ENCODE data around the gene CD101.

CD101 gene

DNA sequence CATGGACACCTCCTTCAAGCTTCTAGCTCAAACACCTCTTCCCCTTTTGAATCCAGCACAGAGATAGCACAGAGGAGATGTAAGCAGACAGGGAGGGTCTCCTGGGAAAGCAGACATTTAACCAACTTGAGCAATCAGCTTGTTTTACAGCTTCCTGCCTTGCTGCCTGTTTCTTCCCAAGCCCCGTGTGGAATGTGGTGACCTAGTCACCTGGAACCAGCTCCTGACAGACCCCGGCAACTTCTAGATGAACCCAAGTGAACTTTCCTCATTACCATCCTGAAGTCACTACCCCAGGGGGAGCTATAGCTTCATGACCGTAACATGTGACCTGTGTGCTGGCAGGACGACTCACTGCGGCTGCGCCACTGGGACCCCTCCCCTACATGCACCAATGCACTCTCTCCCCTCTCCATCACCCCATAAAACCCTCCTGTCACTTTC, 34.5 kb downstream of the CD101 start:
- no peak overlapping the region for H3K4me3 ChIP-seq (ENCODE audit: low read length)
- no peak for DNase-seq (ENCODE audit: low read depth)
- TF ChIP-seq, protein P1, sequence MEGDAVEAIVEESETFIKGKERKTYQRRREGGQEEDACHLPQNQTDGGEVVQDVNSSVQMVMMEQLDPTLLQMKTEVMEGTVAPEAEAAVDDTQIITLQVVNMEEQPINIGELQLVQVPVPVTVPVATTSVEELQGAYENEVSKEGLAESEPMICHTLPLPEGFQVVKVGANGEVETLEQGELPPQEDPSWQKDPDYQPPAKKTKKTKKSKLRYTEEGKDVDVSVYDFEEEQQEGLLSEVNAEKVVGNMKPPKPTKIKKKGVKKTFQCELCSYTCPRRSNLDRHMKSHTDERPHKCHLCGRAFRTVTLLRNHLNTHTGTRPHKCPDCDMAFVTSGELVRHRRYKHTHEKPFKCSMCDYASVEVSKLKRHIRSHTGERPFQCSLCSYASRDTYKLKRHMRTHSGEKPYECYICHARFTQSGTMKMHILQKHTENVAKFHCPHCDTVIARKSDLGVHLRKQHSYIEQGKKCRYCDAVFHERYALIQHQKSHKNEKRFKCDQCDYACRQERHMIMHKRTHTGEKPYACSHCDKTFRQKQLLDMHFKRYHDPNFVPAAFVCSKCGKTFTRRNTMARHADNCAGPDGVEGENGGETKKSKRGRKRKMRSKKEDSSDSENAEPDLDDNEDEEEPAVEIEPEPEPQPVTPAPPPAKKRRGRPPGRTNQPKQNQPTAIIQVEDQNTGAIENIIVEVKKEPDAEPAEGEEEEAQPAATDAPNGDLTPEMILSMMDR (conservative IDR thresholded peaks at IDR 0.05; ENCODE audit: low read length): no peak

DNA sequence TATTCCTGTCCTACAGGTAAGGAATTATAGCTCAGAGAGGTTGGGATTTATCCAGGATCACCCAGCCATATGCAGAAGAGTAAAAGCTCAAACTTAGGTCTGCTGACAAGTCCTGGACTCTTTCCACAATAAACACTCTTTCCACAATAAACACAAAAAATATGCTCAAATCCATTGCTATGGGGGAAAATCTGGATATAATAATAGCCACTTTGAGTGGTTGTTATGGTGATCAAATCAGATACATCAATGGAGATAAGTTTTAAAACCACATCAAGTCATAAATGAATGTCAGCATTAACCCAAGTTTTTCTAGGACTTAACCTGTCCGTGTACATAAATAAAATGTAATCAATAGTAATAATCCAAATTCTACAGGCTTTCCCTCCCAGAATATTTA, 36.2 kb downstream of the CD101 start:
- H3K4me3 ChIP-seq (ENCODE audit: low read length): no peak overlapping the region
- DNase-seq (ENCODE audit: low read depth): no peak
- TF ChIP-seq, protein P1 (conservative IDR thresholded peaks at IDR 0.05; ENCODE audit: low read length): no peak

DNA sequence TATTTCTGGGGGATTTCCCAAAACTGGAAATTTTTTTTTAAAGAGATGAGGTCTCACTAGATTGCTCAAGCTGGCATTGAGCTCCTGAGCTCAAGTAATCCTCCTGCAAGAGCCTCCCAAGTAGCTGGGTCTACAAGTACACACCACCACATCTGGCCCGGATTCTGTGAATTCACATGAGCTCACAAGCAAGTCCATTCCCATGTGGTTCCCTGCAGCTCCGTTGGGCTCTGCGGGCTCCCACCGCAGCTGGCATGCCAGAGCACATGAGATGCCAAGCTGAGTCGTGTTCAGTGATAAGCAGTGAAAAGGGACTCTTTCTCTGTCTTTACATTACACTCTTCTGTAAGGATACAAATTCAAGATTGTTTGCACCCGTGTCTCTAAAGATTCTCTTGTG, 36.7 kb downstream of the CD101 start:
- no peak overlapping the region for H3K4me3 ChIP-seq (ENCODE audit: low read length)
- no peak for DNase-seq (ENCODE audit: low read depth)
- TF ChIP-seq, protein P1 (conservative IDR thresholded peaks at IDR 0.05; ENCODE audit: low read length): no peak

DNA sequence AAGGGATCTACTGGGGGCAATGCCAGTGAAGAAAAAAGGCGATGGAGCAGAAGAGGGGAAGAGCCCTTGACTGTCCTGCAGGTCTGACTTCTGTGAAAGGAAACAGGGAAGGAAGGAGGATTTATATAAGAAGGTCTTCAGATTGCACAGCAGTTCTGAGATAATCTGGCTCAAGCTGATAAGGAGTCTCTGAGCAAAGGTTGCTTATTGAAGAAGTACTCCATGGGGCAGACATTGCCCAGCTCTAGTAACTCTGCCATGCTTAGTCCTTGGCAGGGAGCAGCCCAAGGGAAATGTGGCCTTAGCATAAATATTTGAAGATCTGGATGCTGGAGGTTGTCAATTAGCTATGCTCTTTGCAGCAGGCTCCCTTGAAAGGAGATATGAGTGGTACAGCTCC, 42.7 kb downstream of the CD101 start:
- no peak for DNase-seq (ENCODE audit: low read depth)
- H3K4me3 ChIP-seq (ENCODE audit: low read length): no peak overlapping the region
- TF ChIP-seq, protein P1 (conservative IDR thresholded peaks at IDR 0.05; ENCODE audit: low read length): no peak

DNA sequence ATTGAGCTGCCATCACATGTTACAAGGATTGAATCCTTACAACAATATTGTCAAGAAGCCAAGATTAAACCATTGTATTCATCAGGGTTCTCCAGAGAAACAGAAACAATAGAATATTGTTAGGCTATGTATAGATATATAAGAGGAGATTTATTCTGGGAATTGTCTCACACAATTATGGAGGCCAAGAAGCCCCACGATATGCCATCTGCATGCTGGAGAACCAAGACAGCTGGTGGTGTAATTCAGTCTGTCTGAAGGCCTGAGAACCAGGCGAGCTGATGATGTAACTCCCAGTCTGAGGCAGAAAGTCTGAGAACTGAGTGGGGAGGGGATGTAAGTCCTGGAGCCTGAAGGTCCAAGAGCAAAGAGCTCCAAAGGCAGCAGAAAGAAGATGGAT, 44.1 kb downstream of the CD101 start:
- TF ChIP-seq, protein P1 (conservative IDR thresholded peaks at IDR 0.05; ENCODE audit: low read length): no peak
- no peak overlapping the region for H3K4me3 ChIP-seq (ENCODE audit: low read length)
- peak; percentile 29 for DNase-seq (ENCODE audit: low read depth)

DNA sequence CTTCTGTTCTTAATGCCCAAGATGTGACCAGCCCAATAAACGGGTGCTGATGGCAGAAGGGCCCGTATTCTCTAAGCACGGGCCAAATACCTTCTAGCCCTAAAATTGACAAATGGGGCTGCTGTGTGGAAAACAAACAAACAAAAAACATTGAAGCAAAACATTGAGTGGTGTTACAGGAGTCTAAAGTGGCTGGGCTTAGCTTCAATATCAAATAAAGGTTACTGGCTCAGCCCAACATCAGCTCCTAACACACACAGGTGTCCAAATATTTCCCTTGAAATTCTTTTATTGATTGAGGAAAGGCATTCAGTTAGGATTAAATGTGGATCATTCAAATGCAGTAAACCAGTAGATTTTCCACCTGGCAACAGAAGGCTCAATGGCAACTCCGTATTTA, 45.2 kb downstream of the CD101 start:
- no peak overlapping the region for H3K4me3 ChIP-seq (ENCODE audit: low read length)
- no peak for DNase-seq (ENCODE audit: low read depth)
- TF ChIP-seq, protein P1 (conservative IDR thresholded peaks at IDR 0.05; ENCODE audit: low read length): no peak

DNA sequence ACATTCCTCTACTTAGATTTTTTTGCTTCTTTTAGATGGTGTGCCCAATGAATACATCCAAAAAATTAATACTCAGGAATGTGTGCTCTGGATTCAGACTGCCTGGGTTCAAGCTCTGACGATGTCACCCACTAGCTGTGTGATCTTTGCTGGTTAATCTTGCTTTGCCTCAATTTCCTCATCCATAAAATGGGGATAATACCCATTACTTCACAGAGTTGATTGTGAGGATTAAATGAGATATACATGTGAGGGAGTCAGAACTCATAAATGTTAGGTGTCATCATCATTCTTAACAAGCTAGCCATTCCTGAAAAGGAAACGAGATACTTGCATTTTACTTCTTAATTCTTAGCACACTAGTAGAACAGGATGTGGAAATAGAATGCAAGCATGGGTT, 45.7 kb downstream of the CD101 start:
- DNase-seq (ENCODE audit: low read depth): no peak
- TF ChIP-seq, protein P1 (conservative IDR thresholded peaks at IDR 0.05; ENCODE audit: low read length): no peak
- H3K4me3 ChIP-seq (ENCODE audit: low read length): no peak overlapping the region

Measured in AG10803 (cell line).